ENCODE results near the gene RAD9A.

Gene RAD9A

GRCh38 chr11:67376063-67376820 is 15.5 kb upstream of the RAD9A start:
- Histone ChIP-seq H3K4me2 (ENCODE audit: low read length) (no peak overlapping the region), H3K9me3 (ENCODE audit: low read length) (no peaks in the 10 kb centered on the region), H3K4me3 (ENCODE audit: low read depth, low read length, poor library complexity, severe bottlenecking) (no peak overlapping the region), H3F3A (ENCODE audit: insufficient read depth, low read length) (no peaks in the 10 kb centered on the region), H3K4me1 (ENCODE audit: insufficient read depth, low read length, severe bottlenecking) (peaks cover 22% of the 10 kb centered on the region), H3K27me3 (ENCODE audit: insufficient read depth, low read length) (peaks cover 12% of the 10 kb centered on the region; the same call in 1 of the 2 replicates), H3K9me2 (ENCODE audit: low read depth, low read length) (no peaks in the 10 kb centered on the region), H3K36me3 (ENCODE audit: insufficient read depth, low read length) (no peaks in the 10 kb centered on the region), H2AFZ (ENCODE audit: low read length) (no peak overlapping the region), H3K79me2 (ENCODE audit: insufficient read depth, low read length) (no peaks in the 10 kb centered on the region), H4K20me1 (ENCODE audit: insufficient read depth, low read length) (no peaks in the 10 kb centered on the region), H3K27ac (ENCODE audit: low read depth, low read length, poor library complexity, severe bottlenecking) (no peak overlapping the region), H3K9ac (ENCODE audit: low read length) (no peak overlapping the region)
- TF ChIP-seq CTCF (IDR thresholded peaks at IDR 0.05; ENCODE audit: low read length) (no peak), EZH2 (IDR thresholded peaks at IDR 0.05; ENCODE audit: borderline replicate concordance, low read length) (no peak)

DNA sequence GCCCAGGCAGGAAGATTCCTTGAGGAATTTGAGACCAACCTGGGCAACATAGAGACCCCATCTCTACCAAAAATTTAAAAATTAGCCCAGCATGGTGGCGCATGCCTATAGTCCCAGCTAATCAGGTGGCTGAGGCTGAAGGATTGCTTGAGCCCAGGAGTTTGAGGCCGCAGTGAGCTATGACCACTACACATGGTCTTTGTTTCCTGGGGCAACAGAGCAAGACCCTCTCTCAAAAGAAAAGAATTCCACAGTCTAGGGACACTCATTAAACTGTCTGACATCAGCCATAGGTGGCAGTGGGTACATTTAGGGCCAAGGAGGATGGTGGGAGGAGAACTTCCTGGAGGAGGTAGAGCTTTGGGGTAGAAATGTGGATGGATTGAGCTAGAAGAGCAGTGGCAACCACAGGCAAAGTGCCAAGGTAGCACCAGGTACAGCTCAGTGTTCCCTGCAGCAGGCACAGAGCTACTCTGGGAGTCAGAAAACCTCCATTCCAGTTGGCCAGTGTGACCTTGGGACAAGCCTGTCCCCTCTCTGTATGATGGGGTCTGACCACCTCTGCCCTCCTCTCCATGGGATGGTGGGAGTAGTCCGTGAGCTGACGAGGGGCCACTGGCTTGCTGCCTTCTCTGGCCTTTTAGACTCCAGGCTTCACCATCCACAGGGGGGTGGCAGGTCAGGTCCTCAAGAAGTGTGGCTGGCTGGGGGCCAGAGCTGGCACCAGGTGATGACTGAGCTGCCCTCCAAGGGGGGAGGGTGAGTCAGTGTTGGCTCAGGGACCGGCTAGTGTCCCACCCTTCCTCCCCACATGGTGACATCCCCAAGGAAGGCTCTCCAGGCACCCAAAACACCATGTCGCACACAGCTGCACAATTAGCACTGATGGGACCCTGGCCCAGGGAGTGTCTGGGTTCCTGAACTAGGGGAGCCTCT is 14.6 kb upstream of the RAD9A start:
- Histone ChIP-seq H3K4me1 (ENCODE audit: insufficient read depth, low read length, severe bottlenecking) (peaks cover 27% of the 10 kb centered on the region), H3K79me2 (ENCODE audit: insufficient read depth, low read length) (no peaks in the 10 kb centered on the region), H3F3A (ENCODE audit: insufficient read depth, low read length) (no peaks in the 10 kb centered on the region), H3K27ac (ENCODE audit: low read depth, low read length, poor library complexity, severe bottlenecking) (no peak overlapping the region), H3K4me3 (ENCODE audit: low read depth, low read length, poor library complexity, severe bottlenecking) (no peak overlapping the region), H3K36me3 (ENCODE audit: insufficient read depth, low read length) (no peaks in the 10 kb centered on the region), H3K9me3 (ENCODE audit: low read length) (no peaks in the 10 kb centered on the region), H4K20me1 (ENCODE audit: insufficient read depth, low read length) (no peaks in the 10 kb centered on the region), H3K9me2 (ENCODE audit: low read depth, low read length) (no peaks in the 10 kb centered on the region), H3K9ac (ENCODE audit: low read length) (no peak overlapping the region), H2AFZ (ENCODE audit: low read length) (no peak overlapping the region), H3K27me3 (ENCODE audit: insufficient read depth, low read length) (peaks cover 6% of the 10 kb centered on the region; the same call in 1 of the 2 replicates), H3K4me2 (ENCODE audit: low read length) (no peak overlapping the region)
- TF ChIP-seq CTCF (IDR thresholded peaks at IDR 0.05; ENCODE audit: low read length) (no peak), EZH2 (IDR thresholded peaks at IDR 0.05; ENCODE audit: borderline replicate concordance, low read length) (no peak)

DNA sequence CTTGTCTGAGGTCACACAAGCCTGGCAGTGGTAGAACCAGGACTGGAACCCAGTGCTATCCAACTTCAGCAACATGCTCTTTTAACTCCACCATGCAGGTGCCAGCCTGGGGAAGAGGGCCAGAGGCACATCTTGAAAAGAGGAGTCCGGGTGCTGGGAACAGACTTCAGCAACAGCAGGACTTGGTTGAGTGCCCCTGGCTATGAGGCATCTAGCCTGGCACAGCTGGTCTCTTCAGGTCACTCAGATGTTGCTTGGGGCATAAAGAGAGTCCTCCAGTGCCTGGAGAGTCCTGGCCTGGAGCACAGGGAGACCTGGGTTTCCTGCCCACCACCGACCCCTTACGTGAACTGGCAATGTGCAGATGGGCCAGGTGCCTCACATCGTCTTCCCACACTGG is 13.2 kb upstream of the RAD9A start:
- H3K4me2 ChIP-seq (ENCODE audit: low read length) = no peak overlapping the region
- no peak overlapping the region for H2AFZ ChIP-seq (ENCODE audit: low read length)
- H3K4me1 ChIP-seq (ENCODE audit: insufficient read depth, low read length, severe bottlenecking) = peaks cover 21% of the 10 kb centered on the region
- no peaks in the 10 kb centered on the region for H3F3A ChIP-seq (ENCODE audit: insufficient read depth, low read length)
- TF ChIP-seq CTCF (IDR thresholded peaks at IDR 0.05; ENCODE audit: low read length) (no peak), EZH2 (IDR thresholded peaks at IDR 0.05; ENCODE audit: borderline replicate concordance, low read length) (no peak)
- no peaks in the 10 kb centered on the region for H3K79me2 ChIP-seq (ENCODE audit: insufficient read depth, low read length)
- no peak overlapping the region for H3K9ac ChIP-seq (ENCODE audit: low read length)
- H3K27ac ChIP-seq (ENCODE audit: low read depth, low read length, poor library complexity, severe bottlenecking) = no peak overlapping the region
- H4K20me1 ChIP-seq (ENCODE audit: insufficient read depth, low read length) = no peaks in the 10 kb centered on the region
- no peaks in the 10 kb centered on the region for H3K36me3 ChIP-seq (ENCODE audit: insufficient read depth, low read length)
- H3K27me3 ChIP-seq (ENCODE audit: insufficient read depth, low read length) = peaks cover 5% of the 10 kb centered on the region; the same call in 1 of the 2 replicates
- no peaks in the 10 kb centered on the region for H3K9me3 ChIP-seq (ENCODE audit: low read length)
- no peaks in the 10 kb centered on the region for H3K9me2 ChIP-seq (ENCODE audit: low read depth, low read length)
- no peak overlapping the region for H3K4me3 ChIP-seq (ENCODE audit: low read depth, low read length, poor library complexity, severe bottlenecking)

Measured in OCI-LY1 (cell line).